H1 (cell line): Measurements from ENCODE around the gene GOSR1. TPM values are rescaled to one million over a fixed set of nuclear protein-coding genes. Genes with fewer than 3 reads are reported as not detected.
"Not testable (repeated sequence)": the region's sequence is repeated elsewhere in the genome, so short reads cannot be mapped to it uniquely, and the experiment has no call there.

ENCODE experiments used
- CTCF ChIA-PET: fragments of 300-600 bp; sonication (Branson Sonifier 250); formaldehyde crosslinking; loops from one replicate; lab custom pipeline; 2021; ENCODE audit not compliant: partially characterized antibody; lab: Charles Lee
- POLR2A ChIA-PET: fragments of 300-600 bp; sonication (Branson Sonifier 250); formaldehyde crosslinking; loops from one replicate; lab custom pipeline; 2021; ENCODE audit warnings: inconsistent platforms; ENCODE audit not compliant: partially characterized antibody; lab: Charles Lee
- DNase-seq, 2 experiments: peaks; one replicate each; pipeline versions ENCODE4 v3.0.0 to v3.0.0-alpha.2; 2010 to 2022; ENCODE audit warnings: low spot score in 2 of 2, low read depth in 1 of 2, mixed read lengths in 1 of 2
- FAIRE-seq: peaks from 2 replicates; lab custom pipeline; 2011; peaks lifted over from hg19 to GRCh38; lab: Jason Lieb, UNC
- H2AFZ ChIP-seq: 2 replicates; pipeline ENCODE4 v1.8.1; 2012; ENCODE audit warnings: low read length, inconsistent platforms
- H2AK5ac ChIP-seq: 2 replicates; pipeline ENCODE4 v1.6.1; 2013; ENCODE audit warnings: low read depth, low read length
- H2BK120ac ChIP-seq: replicated peaks from 2 replicates; pipeline ENCODE3; 2013; ENCODE audit warnings: low read depth, low read length, inconsistent platforms
- H2BK12ac ChIP-seq: 2 replicates; pipeline ENCODE4 v1.6.1; 2013; ENCODE audit warnings: low read depth, low read length
- H2BK15ac ChIP-seq: 2 replicates; pipeline ENCODE4 v1.6.1; 2013; ENCODE audit warnings: low read length
- H2BK20ac ChIP-seq: 2 replicates; pipeline ENCODE4 v1.6.1; 2013; ENCODE audit warnings: low read length
- H2BK5ac ChIP-seq: 2 replicates; pipeline ENCODE4 v1.6.1; 2013; ENCODE audit warnings: low read depth, low read length
- H3K14ac ChIP-seq: 2 replicates; pipeline ENCODE4 v1.6.1; 2013; ENCODE audit warnings: inconsistent platforms; ENCODE audit not compliant: insufficient read length
- H3K18ac ChIP-seq: 2 replicates; pipeline ENCODE4 v1.6.1; 2013; ENCODE audit warnings: low read length; ENCODE audit errors: extremely low read depth
- H3K23ac ChIP-seq: 2 replicates; pipeline ENCODE4 v1.6.1; 2013; ENCODE audit warnings: inconsistent platforms; ENCODE audit not compliant: insufficient read length
- H3K23me2 ChIP-seq: 2 replicates; pipeline ENCODE4 v1.6.1; 2013; ENCODE audit warnings: low read depth, low read length
- H3K27ac ChIP-seq: 2 replicates; pipeline ENCODE4 v1.6.1; 2011; ENCODE audit warnings: low read depth, low read length, inconsistent platforms
- H3K27me3 ChIP-seq, 4 experiments: replicated peaks in 1 of 4; 1 replicate in 1 of 4; 2 replicates in 3 of 4; pipeline versions ENCODE4 v1.6.1 to v1.8.1; 2011 to 2013; ENCODE audit warnings: low read length in 3 of 4, mild to moderate bottlenecking in 3 of 4, inconsistent platforms in 2 of 4, mixed read lengths in 2 of 4, moderate library complexity in 1 of 4; ENCODE audit not compliant: control insufficient read depth in 3 of 4, insufficient read depth in 3 of 4; ENCODE audit errors: extremely low read depth in 1 of 4
- H3K36me3 ChIP-seq, 4 experiments: 2 replicates each; pipeline versions ENCODE4 v1.6.1 to v1.8.1; 2011 to 2013; ENCODE audit warnings: mild to moderate bottlenecking in 4 of 4, low read length in 3 of 4, moderate library complexity in 2 of 4, control low read depth in 1 of 4, inconsistent platforms in 1 of 4; ENCODE audit not compliant: insufficient read depth in 4 of 4, control insufficient read depth in 2 of 4
- H3K4ac ChIP-seq: replicated peaks from 2 replicates; pipeline ENCODE3; 2013; ENCODE audit warnings: low read length, low read depth, mixed read lengths, inconsistent platforms; ENCODE audit not compliant: insufficient read length
- H3K4me1 ChIP-seq, 4 experiments: replicated peaks in 1 of 4; 1 replicate in 1 of 4; 2 replicates in 3 of 4; pipeline versions ENCODE4 v1.6.1 to v1.8.1; 2011 to 2013; ENCODE audit warnings: low read length in 3 of 4, inconsistent platforms in 2 of 4, mixed read lengths in 1 of 4; ENCODE audit not compliant: insufficient read depth in 4 of 4, control insufficient read depth in 3 of 4
- H3K4me2 ChIP-seq, 2 experiments: 2 replicates each; pipeline versions ENCODE4 v1.6.1 to v1.8.1; 2011 to 2013; ENCODE audit warnings: low read depth in 2 of 2, low read length in 2 of 2, control low read depth in 1 of 2, inconsistent platforms in 1 of 2, mild to moderate bottlenecking in 1 of 2; ENCODE audit not compliant: insufficient read depth in 1 of 2
- H3K4me3 ChIP-seq, 4 experiments: fragments of 200-600, 300-600 bp in 1 of 4; sonication (generic), shearing (Covaris generic), sonication (Bioruptor Twin) in 1 of 4; 2 replicates each; pipeline versions ENCODE4 v1.5.1 to v1.8.1; 2011 to 2016; ENCODE audit warnings: low read length in 4 of 4, low read depth in 3 of 4, control low read depth in 2 of 4, inconsistent platforms in 2 of 4, mild to moderate bottlenecking in 2 of 4, mixed read lengths in 1 of 4, moderate library complexity in 1 of 4; ENCODE audit not compliant: insufficient read depth in 2 of 4; ENCODE audit errors: extremely low read depth in 1 of 4
- H3K56ac ChIP-seq: replicated peaks from 2 replicates; pipeline ENCODE3; 2013; ENCODE audit warnings: low read depth, mild to moderate bottlenecking, mixed read lengths, low read length, inconsistent platforms; ENCODE audit not compliant: insufficient read length
- H3K79me1 ChIP-seq: 2 replicates; pipeline ENCODE4 v1.6.1; 2013; ENCODE audit warnings: low read depth, low read length, control low read depth
- H3K79me2 ChIP-seq, 2 experiments: 2 replicates each; pipeline versions ENCODE4 v1.6.1 to v1.8.1; 2012 to 2013; ENCODE audit warnings: low read length in 2 of 2, mild to moderate bottlenecking in 2 of 2, inconsistent platforms in 1 of 2; ENCODE audit not compliant: insufficient read depth in 2 of 2, control insufficient read depth in 1 of 2
- H3K9ac ChIP-seq, 4 experiments: replicated peaks in 1 of 4; 1 replicate in 1 of 4; 2 replicates in 3 of 4; pipeline versions ENCODE4 v1.6.1 to v1.8.1; 2011 to 2013; ENCODE audit warnings: low read depth in 3 of 4, low read length in 3 of 4, control low read depth in 2 of 4, mild to moderate bottlenecking in 2 of 4, moderate library complexity in 2 of 4, inconsistent platforms in 1 of 4; ENCODE audit errors: extremely low read depth in 1 of 4
- H3K9me3 ChIP-seq, 2 experiments: 2 replicates each; pipeline versions ENCODE4 v1.6.1 to v1.8.1; 2012 to 2013; ENCODE audit warnings: mild to moderate bottlenecking in 2 of 2, moderate library complexity in 2 of 2, control low read depth in 1 of 2, inconsistent platforms in 1 of 2, low read depth in 1 of 2, low read length in 1 of 2, mixed read lengths in 1 of 2; ENCODE audit not compliant: insufficient read depth in 2 of 2
- H4K20me1 ChIP-seq, 2 experiments: replicated peaks in 1 of 2; 2 replicates each; pipeline versions ENCODE3 to v1.8.1; 2011 to 2013; ENCODE audit warnings: inconsistent platforms in 2 of 2, low read length in 2 of 2, mild to moderate bottlenecking in 1 of 2; ENCODE audit not compliant: insufficient read depth in 2 of 2, control insufficient read depth in 1 of 2
- H4K5ac ChIP-seq: 2 replicates; pipeline ENCODE4 v1.6.1; 2013; ENCODE audit warnings: low read length, low read depth, mixed read lengths, inconsistent platforms; ENCODE audit not compliant: insufficient read length
- H4K8ac ChIP-seq: 2 replicates; pipeline ENCODE4 v1.8.0; 2013; ENCODE audit warnings: mild to moderate bottlenecking, moderate library complexity, low read length, inconsistent platforms; ENCODE audit not compliant: insufficient read depth; ENCODE audit errors: extremely low read depth
- H4K91ac ChIP-seq: replicated peaks from 2 replicates; pipeline ENCODE3; 2013; ENCODE audit warnings: low read length, mixed read lengths, inconsistent platforms; ENCODE audit not compliant: insufficient read length
- WGBS, 2 experiments: shearing (Covaris generic) in 1 of 2; methylation state at CpG; one replicate each; pipeline versions ENCODE4 v1.1.6 to v1.1.7; 2013 to 2015; ENCODE audit warnings: low lambda C conversion rate in 2 of 2, mixed read lengths in 2 of 2, inconsistent platforms in 1 of 2, low coverage in 1 of 2, missing lambda C conversion rate in 1 of 2; ENCODE audit not compliant: insufficient replicate concordance in 2 of 2, insufficient coverage in 1 of 2, insufficient read length in 1 of 2; ENCODE audit errors: extremely low coverage in 1 of 2, missing lambda C conversion rate in 1 of 2; 5-methylcytosine and 5-hydroxymethylcytosine counted together
- polyA plus RNA-seq, 7 experiments: library from polyadenylated mRNA; depleted of rRNA in 3 of 7; stranded (reverse) in 5 of 7; unstranded in 2 of 7; fragments of >200 nt in 5 of 7; fragments of 200-250 nt in 2 of 7; gene quantifications; 1 replicate in 5 of 7; 2 replicates in 1 of 7; 4 replicates in 1 of 7; pipeline versions ENCODE4 v1.2.1 to v1.2.3, GENCODE V29; 2011 to 2013; ENCODE audit warnings: missing spikeins in 2 of 7, mixed read lengths in 2 of 7
- total RNA-seq: library from RNA; stranded (reverse); fragmentation: NEBNext Ultra II Directional; extraction: Animal tissue kit (Norgen Biotek cat#: 25700); gene quantifications from 2 replicates; pipeline ENCODE4 v1.2.1, GENCODE V29; 2021

Gene GOSR1
- total and polyA plus RNA-seq, 2 of the 8 experiments (the other 6 are each of a cell fraction or from before 2014, with no cell fraction given), result 9.2 to 43.3 TPM

DNA sequence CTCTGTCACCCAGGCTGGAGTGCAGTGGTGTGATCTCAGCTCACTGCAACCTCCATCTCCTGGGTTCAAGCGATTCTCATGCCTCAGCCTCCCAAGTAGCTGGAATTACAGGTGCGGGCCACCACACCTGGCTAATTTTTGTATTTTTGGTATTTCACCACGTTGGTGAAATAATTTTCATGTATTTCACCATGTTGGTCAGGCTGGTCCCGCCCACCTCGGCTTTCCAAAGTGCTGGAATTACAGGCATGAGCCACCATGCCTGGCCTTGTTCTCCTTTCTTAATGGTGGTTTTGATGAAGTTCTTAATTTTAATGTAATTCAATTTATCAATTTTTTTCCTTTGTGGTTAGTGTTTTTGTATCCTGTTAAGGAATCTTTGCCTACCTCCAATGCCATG is 51.5 kb downstream of the GOSR1 start:
- H3K36me3 ChIP-seq, H2AFZ ChIP-seq, H2BK5ac ChIP-seq, H4K5ac ChIP-seq, H3K56ac ChIP-seq, H3K23ac ChIP-seq, H2AK5ac ChIP-seq, H2BK15ac ChIP-seq, H3K18ac ChIP-seq, H2BK120ac ChIP-seq, H3K79me1 ChIP-seq, H4K20me1 ChIP-seq, H3K14ac ChIP-seq, H3K9me3 ChIP-seq, H2BK12ac ChIP-seq, H4K91ac ChIP-seq, H3K23me2 ChIP-seq, H2BK20ac ChIP-seq, H3K4me3 ChIP-seq, H3K4me2 ChIP-seq, FAIRE-seq, POLR2A ChIA-PET, H4K8ac ChIP-seq, H3K79me2 ChIP-seq, H3K9ac ChIP-seq, H3K27ac ChIP-seq, H3K4ac ChIP-seq, H3K4me1 ChIP-seq, DNase-seq, H3K27me3 ChIP-seq: not testable (repeated sequence)
- 91% methylated on average over 5 of the region's 5 CpGs; no CpG with 5 or more reads in 1 of the 2 experiments for WGBS, 2 experiments
- CTCF ChIA-PET, result interaction anchor here (0.7 kb wide), 1 partner anchor 17 kb away, joined by 3 read pairs; no protein-coding TSS in a partner anchor
